B cell (primary cell): ENCODE measurements around the gene THSD7A. TPM values are rescaled to one million over a fixed set of nuclear protein-coding genes. Genes with fewer than 3 reads are reported as not detected.

Experiments used
- ATAC-seq: fragments of 200-7000 bp; cut with Tn5 transposase; one replicate; pipeline ENCODE4 v1.10.0; 2021; ENCODE audit warnings: low read depth, mild to moderate bottlenecking, moderate number of reproducible peaks, moderate library complexity
- CTCF ChIA-PET: fragments of 350-600 bp; sonication (Branson Sonifier 250); formaldehyde crosslinking; loops from one replicate; lab custom pipeline; 2021; ENCODE audit warnings: antibody characterized with exemption, inconsistent platforms; lab: Charles Lee
- POLR2A ChIA-PET: fragments of 350-600 bp; sonication (Branson Sonifier 250); formaldehyde crosslinking; loops from one replicate; lab custom pipeline; 2021; ENCODE audit warnings: antibody characterized with exemption; lab: Charles Lee
- DNase-seq: peaks from one replicate; pipeline ENCODE4 v3.0.0; 2013
- H2AFZ ChIP-seq: 2 replicates; pipeline ENCODE4 v1.6.1; 2012; ENCODE audit warnings: mild to moderate bottlenecking, low read depth, low read length; ENCODE audit not compliant: insufficient read depth, poor library complexity, severe bottlenecking
- H3K27ac ChIP-seq, 2 donors: 1 replicate in 1 of 2; 2 replicates in 1 of 2; pipeline ENCODE4 v1.5.1; 2012 to 2013; ENCODE audit warnings: low read length in 2 of 2, mild to moderate bottlenecking in 2 of 2, moderate library complexity in 1 of 2
- H3K27me3 ChIP-seq, 4 experiments: fragments of 200-600 bp in 1 of 4; sonication (generic) in 1 of 4; replicated peaks in 1 of 4; 1 replicate in 2 of 4; 2 replicates in 2 of 4; pipeline versions ENCODE4 v1.6.1 to v1.7.0; 2013 to 2016; ENCODE audit warnings: low read length in 3 of 4, mild to moderate bottlenecking in 2 of 4, mixed read lengths in 1 of 4, moderate library complexity in 1 of 4; ENCODE audit not compliant: insufficient read depth in 4 of 4, control insufficient read depth in 3 of 4; ENCODE audit errors: control extremely low read depth in 1 of 4
- H3K36me3 ChIP-seq, 2 experiments: replicated peaks in 1 of 2; 1 replicate in 1 of 2; 2 replicates in 1 of 2; pipeline versions ENCODE4 v1.6.1 to v1.7.1; 2013; ENCODE audit warnings: low read length in 1 of 2; ENCODE audit not compliant: insufficient read depth in 2 of 2, control insufficient read depth in 1 of 2; ENCODE audit errors: control extremely low read depth in 1 of 2, extremely low read depth in 1 of 2
- H3K4me1 ChIP-seq, 2 donors: fragments of 200-600 bp in 1 of 2; sonication (generic) in 1 of 2; 1 replicate in 1 of 2; 2 replicates in 1 of 2; pipeline versions ENCODE4 v1.5.1 to v1.6.1; 2013 to 2017; ENCODE audit warnings: low read length in 2 of 2; ENCODE audit not compliant: control insufficient read depth in 2 of 2, insufficient read depth in 2 of 2
- H3K4me2 ChIP-seq: replicated peaks from 2 replicates; pipeline ENCODE3; 2012; ENCODE audit warnings: mild to moderate bottlenecking, low read depth, low read length; ENCODE audit not compliant: poor library complexity, severe bottlenecking
- H3K4me3 ChIP-seq, 5 experiments: fragments of 200-600 bp in 1 of 5; sonication (generic) in 1 of 5; 1 replicate in 3 of 5; 2 replicates in 2 of 5; pipeline versions ENCODE4 v1.5.1 to v1.7.0; 2011 to 2016; ENCODE audit warnings: low read length in 4 of 5, mild to moderate bottlenecking in 4 of 5, low read depth in 2 of 5, control low read depth in 1 of 5, moderate library complexity in 1 of 5; ENCODE audit not compliant: insufficient read depth in 1 of 5; ENCODE audit errors: control extremely low read depth in 1 of 5, extremely low read depth in 1 of 5
- H3K79me2 ChIP-seq: fragments of 200-600 bp; sonication (generic); one replicate; pipeline ENCODE4 v1.6.0; 2016; ENCODE audit warnings: low read length; ENCODE audit not compliant: control insufficient read depth, insufficient read depth
- H3K9ac ChIP-seq: fragments of 200-600 bp; sonication (generic); 2 replicates; pipeline ENCODE4 v1.6.1; 2017; ENCODE audit warnings: mild to moderate bottlenecking, low read length, moderate library complexity
- H3K9me3 ChIP-seq, 3 donors: one replicate each; pipeline versions ENCODE4 v1.6.1 to v1.7.1; 2013; ENCODE audit warnings: low read length in 2 of 3; ENCODE audit not compliant: control insufficient read depth in 2 of 3, insufficient read depth in 1 of 3; ENCODE audit errors: control extremely low read depth in 1 of 3
- H4K20me1 ChIP-seq: 2 replicates; pipeline ENCODE4 v1.6.0; 2012; ENCODE audit warnings: mild to moderate bottlenecking, low read length; ENCODE audit not compliant: insufficient read depth, control insufficient read depth, poor library complexity, severe bottlenecking
- H3K27ac Mint-ChIP-seq: one replicate; pipeline ENCODE4 v1.8.0; 2021; ENCODE audit warnings: mixed read lengths
- H3K27me3 Mint-ChIP-seq: one replicate; pipeline ENCODE4 v1.8.0; 2021; ENCODE audit warnings: mixed read lengths
- H3K4me1 Mint-ChIP-seq: one replicate; pipeline ENCODE4 v1.8.0; 2021; ENCODE audit warnings: mixed read lengths
- H3K4me3 Mint-ChIP-seq: one replicate; pipeline ENCODE4 v1.8.0; 2021; ENCODE audit warnings: mixed read lengths
- H3K9me3 Mint-ChIP-seq: one replicate; pipeline ENCODE4 v1.8.0; 2022; ENCODE audit warnings: mixed read lengths; ENCODE audit not compliant: insufficient read depth
- CTCF ChIP-seq: fragments of 200-600 bp; IDR thresholded peaks from one replicate; pipeline ENCODE4 v1.8.0; 2022; ENCODE audit warnings: antibody characterized with exemption, mild to moderate bottlenecking
- EZH2 ChIP-seq: IDR thresholded peaks from 2 replicates; pipeline ENCODE4 v1.6.1; 2012; ENCODE audit warnings: borderline replicate concordance, low read depth, mild to moderate bottlenecking, moderate library complexity, low read length; ENCODE audit not compliant: insufficient read depth, poor library complexity, severe bottlenecking
- WGBS: methylation state at CpG from one replicate; pipeline ENCODE4 v1.1.5; 2013; ENCODE audit warnings: missing lambda C conversion rate; ENCODE audit not compliant: insufficient coverage; 5-methylcytosine and 5-hydroxymethylcytosine counted together
- intact Hi-C: fragments of 100-400 bp; cut with micrococcal nuclease; formaldehyde crosslinking; loops from one replicate; pipeline ENCODE4 v1.10.0; 2022
- polyA plus RNA-seq: library from polyadenylated mRNA; depleted of rRNA; stranded (reverse); fragments of >200 nt; gene quantifications from 2 replicates; pipeline ENCODE4 v1.2.3, GENCODE V29; 2012
- total RNA-seq, 2 donors: library from RNA; stranded (reverse); fragments of 120-200 nt in 1 of 2; gene quantifications; 1 replicate in 1 of 2; 2 replicates in 1 of 2; pipeline versions ENCODE4 v1.2.3 to v1.2.4, GENCODE V29; 2013 to 2022

THSD7A gene
- total and polyA plus RNA-seq, 2 donors (not counting 1 experiment from before 2014, with no cell fraction given), result not detected

- Histone ChIP-seq H3K27me3 (no peaks in the 10 kb centered on the region), H3K27ac (no peak overlapping the region), H3K4me1 (no peaks in the 10 kb centered on the region), H3K4me2 (no peak overlapping the region), H3K36me3 (no peaks in the 10 kb centered on the region), H4K20me1 (no peaks in the 10 kb centered on the region), H3K9ac (no peak overlapping the region), H3K79me2 (no peaks in the 10 kb centered on the region), H2AFZ (no peak overlapping the region), H3K4me3 (no peak overlapping the region), H3K9me3 (no peaks in the 10 kb centered on the region)
- no CpG with 5 or more reads among the region's 4 CpGs for WGBS
- Mint-ChIP-seq H3K27ac (no peak overlapping the region), H3K4me3 (no peak overlapping the region), H3K9me3 (no peaks in the 10 kb centered on the region), H3K27me3 (no peaks in the 10 kb centered on the region), H3K4me1 (no peaks in the 10 kb centered on the region)
- ChIA-PET POLR2A (no interaction called here), CTCF (no interaction called here)
- no peak for ATAC-seq
- no peak for DNase-seq
- intact Hi-C loops, result no loop called here
- TF ChIP-seq EZH2, result no peak
- no peak for TF ChIP-seq CTCF
Measured at GRCh38 chr7:11668727-11669126, 163.3 kb downstream of the THSD7A start.

GRCh38 chr7:11667810-11668185 lies 164.2 kb downstream of the THSD7A start:
- H3K27ac Mint-ChIP-seq, result no peak overlapping the region
- Histone ChIP-seq H3K27me3 (no peaks in the 10 kb centered on the region), H3K36me3 (no peaks in the 10 kb centered on the region), H4K20me1 (no peaks in the 10 kb centered on the region), H3K79me2 (no peaks in the 10 kb centered on the region), H3K4me3 (no peak overlapping the region), H3K4me2 (no peak overlapping the region), H3K9me3 (no peaks in the 10 kb centered on the region), H2AFZ (no peak overlapping the region), H3K27ac (no peak overlapping the region), H3K9ac (no peak overlapping the region), H3K4me1 (no peaks in the 10 kb centered on the region)
- TF ChIP-seq EZH2 (no peak), CTCF (no peak)
- H3K4me1 Mint-ChIP-seq, result no peaks in the 10 kb centered on the region
- ATAC-seq (no peak), DNase-seq (no peak)
- H3K27me3 Mint-ChIP-seq, result no peaks in the 10 kb centered on the region
- H3K4me3 Mint-ChIP-seq, result no peak overlapping the region
- intact Hi-C loops, result no loop called here
- ChIA-PET POLR2A (no interaction called here), CTCF (no interaction called here)
- no peaks in the 10 kb centered on the region for H3K9me3 Mint-ChIP-seq
- 80% methylated on average over 1 of the region's 2 CpGs for WGBS
